Activated CD8-positive, alpha-beta T cell treated with anti-CD3 and anti-CD28 coated beads for 36 hours (primary cell): ENCODE data around the gene PRDM16. TPM values are rescaled to one million over a fixed set of nuclear protein-coding genes. Genes with fewer than 3 reads are reported as not detected.

Source experiments
- ATAC-seq: fragments of 200-7000 bp; cut with Tn5 transposase; one replicate; pipeline ENCODE4 v1.10.0; 2021; ENCODE audit warnings: mild to moderate bottlenecking, moderate library complexity
- CTCF ChIA-PET: fragments of 350-600 bp; sonication (Branson Sonifier 250); formaldehyde crosslinking; loops from one replicate; lab custom pipeline; 2021; ENCODE audit warnings: antibody characterized with exemption; lab: Charles Lee
- POLR2A ChIA-PET: fragments of 350-600 bp; sonication (Branson Sonifier 250); formaldehyde crosslinking; loops from one replicate; lab custom pipeline; 2021; ENCODE audit warnings: antibody characterized with exemption; lab: Charles Lee
- DNase-seq: peaks from one replicate; pipeline ENCODE4 v3.0.0-alpha.2; 2020
- H3K27ac Mint-ChIP-seq: one replicate; pipeline ENCODE4 v1.8.0; 2021; ENCODE audit warnings: mild to moderate bottlenecking, mixed read lengths
- H3K27me3 Mint-ChIP-seq: one replicate; pipeline ENCODE4 v1.8.0; 2021; ENCODE audit warnings: mixed read lengths
- H3K36me3 Mint-ChIP-seq: one replicate; pipeline ENCODE4 v1.8.0; 2021; ENCODE audit warnings: low read depth, mixed read lengths
- H3K4me1 Mint-ChIP-seq: one replicate; pipeline ENCODE4 v1.8.0; 2021; ENCODE audit warnings: low read depth, mixed read lengths
- H3K4me3 Mint-ChIP-seq: one replicate; pipeline ENCODE4 v1.8.0; 2021; ENCODE audit warnings: mild to moderate bottlenecking, moderate library complexity, mixed read lengths
- H3K9me3 Mint-ChIP-seq: one replicate; pipeline ENCODE4 v1.8.0; 2021; ENCODE audit warnings: mixed read lengths
- intact Hi-C: fragments of 100-400 bp; cut with micrococcal nuclease; formaldehyde crosslinking; loops from one replicate; pipeline ENCODE4 v1.10.0; 2022
- total RNA-seq, 2 experiments: library from RNA; stranded (reverse); gene quantifications; one replicate each; pipeline ENCODE4 v1.2.3, GENCODE V29; 2021
- TF ChIP-seq, protein P1 (sequence below): fragments of 200-600 bp; IDR thresholded peaks from one replicate; pipeline ENCODE4 v1.8.0; 2022; ENCODE audit warnings: antibody characterized with exemption, mild to moderate bottlenecking

PRDM16 gene
- total RNA-seq, 2 experiments from 2014 or later: 0.29 to 0.49 TPM

DNA sequence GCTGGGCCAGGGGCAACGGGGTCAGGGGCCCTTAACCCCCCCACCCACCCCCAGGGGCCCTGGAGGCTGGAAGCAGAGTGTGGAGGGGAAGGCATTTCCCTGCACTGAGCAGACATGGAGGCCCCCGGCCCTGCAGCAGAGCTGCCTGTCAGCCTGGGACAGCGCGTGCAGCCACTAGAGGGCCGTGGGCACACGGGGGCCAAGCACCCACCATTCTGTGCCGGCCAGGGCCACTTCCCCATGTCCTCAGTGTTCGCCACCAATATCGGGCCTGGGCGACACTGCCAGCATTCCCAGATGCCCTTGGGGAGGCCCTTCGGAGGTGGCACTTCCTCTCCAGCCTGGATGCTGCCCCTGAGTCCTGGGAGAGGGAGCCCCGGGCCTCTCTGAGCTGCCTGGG lies 362.3 kb downstream of the PRDM16 start:
- no peak for ATAC-seq
- no peaks in the 10 kb centered on the region for H3K4me1 Mint-ChIP-seq
- POLR2A ChIA-PET: no interaction called here

GRCh38 chr1:3431686-3432085 lies 362.7 kb downstream of the PRDM16 start:
- intact Hi-C loops: no loop called here
- no peaks in the 10 kb centered on the region for H3K4me1 Mint-ChIP-seq
- no peaks in the 10 kb centered on the region for H3K9me3 Mint-ChIP-seq
- ChIA-PET POLR2A (no interaction called here), CTCF (no interaction called here)
- no peaks in the 10 kb centered on the region for H3K27me3 Mint-ChIP-seq
- no peak for DNase-seq
- ATAC-seq: no peak
- H3K36me3 Mint-ChIP-seq: no peaks in the 10 kb centered on the region
- H3K27ac Mint-ChIP-seq: no peak overlapping the region
- TF ChIP-seq, protein P1, sequence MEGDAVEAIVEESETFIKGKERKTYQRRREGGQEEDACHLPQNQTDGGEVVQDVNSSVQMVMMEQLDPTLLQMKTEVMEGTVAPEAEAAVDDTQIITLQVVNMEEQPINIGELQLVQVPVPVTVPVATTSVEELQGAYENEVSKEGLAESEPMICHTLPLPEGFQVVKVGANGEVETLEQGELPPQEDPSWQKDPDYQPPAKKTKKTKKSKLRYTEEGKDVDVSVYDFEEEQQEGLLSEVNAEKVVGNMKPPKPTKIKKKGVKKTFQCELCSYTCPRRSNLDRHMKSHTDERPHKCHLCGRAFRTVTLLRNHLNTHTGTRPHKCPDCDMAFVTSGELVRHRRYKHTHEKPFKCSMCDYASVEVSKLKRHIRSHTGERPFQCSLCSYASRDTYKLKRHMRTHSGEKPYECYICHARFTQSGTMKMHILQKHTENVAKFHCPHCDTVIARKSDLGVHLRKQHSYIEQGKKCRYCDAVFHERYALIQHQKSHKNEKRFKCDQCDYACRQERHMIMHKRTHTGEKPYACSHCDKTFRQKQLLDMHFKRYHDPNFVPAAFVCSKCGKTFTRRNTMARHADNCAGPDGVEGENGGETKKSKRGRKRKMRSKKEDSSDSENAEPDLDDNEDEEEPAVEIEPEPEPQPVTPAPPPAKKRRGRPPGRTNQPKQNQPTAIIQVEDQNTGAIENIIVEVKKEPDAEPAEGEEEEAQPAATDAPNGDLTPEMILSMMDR: no peak
- H3K4me3 Mint-ChIP-seq: no peak overlapping the region

More for the DNA sequence above, 362.3 kb downstream of the PRDM16 start:
- no peak for DNase-seq
- CTCF ChIA-PET: no interaction called here
- H3K9me3 Mint-ChIP-seq: no peaks in the 10 kb centered on the region
- no peaks in the 10 kb centered on the region for H3K27me3 Mint-ChIP-seq
- H3K36me3 Mint-ChIP-seq: no peaks in the 10 kb centered on the region
- intact Hi-C loops: no loop called here
- TF ChIP-seq, protein P1: no peak
- no peak overlapping the region for H3K27ac Mint-ChIP-seq
- H3K4me3 Mint-ChIP-seq: no peak overlapping the region

- Mint-ChIP-seq H3K4me1 (no peaks in the 10 kb centered on the region), H3K27me3 (no peaks in the 10 kb centered on the region), H3K36me3 (no peaks in the 10 kb centered on the region), H3K9me3 (no peaks in the 10 kb centered on the region), H3K4me3 (no peak overlapping the region), H3K27ac (no peak overlapping the region)
- TF ChIP-seq, protein P1: no peak
- POLR2A ChIA-PET: no interaction called here
- intact Hi-C loops: no loop called here
- ATAC-seq (no peak), DNase-seq (no peak)
- CTCF ChIA-PET: no interaction called here
Measured at GRCh38 chr1:3432306-3432705, 363.3 kb downstream of the PRDM16 start.

DNA sequence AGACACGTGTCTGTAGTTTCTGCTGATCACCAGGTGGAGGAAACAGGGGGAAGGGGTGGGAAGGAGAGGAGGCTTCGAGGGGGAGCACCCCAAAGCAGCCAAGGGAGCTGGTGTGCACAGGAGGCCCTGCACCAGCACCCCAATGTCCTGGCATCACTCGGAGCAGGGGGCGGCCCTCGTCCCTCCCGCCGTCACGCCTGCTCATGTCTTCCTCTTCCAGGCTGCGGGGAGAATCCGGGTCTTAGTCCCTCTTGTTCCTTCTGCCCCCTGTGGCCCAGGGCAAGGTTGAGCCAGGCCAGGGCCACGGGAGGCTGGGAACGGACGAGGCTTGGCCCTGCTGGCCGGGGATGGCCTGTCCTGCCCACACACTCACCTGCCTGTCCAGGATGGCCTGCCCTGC lies 364.1 kb downstream of the PRDM16 start:
- intact Hi-C loops: no loop called here
- TF ChIP-seq, protein P1: no peak
- H3K36me3 Mint-ChIP-seq: no peaks in the 10 kb centered on the region
- ATAC-seq (no peak), DNase-seq (no peak)
- no peaks in the 10 kb centered on the region for H3K4me1 Mint-ChIP-seq
- H3K27ac Mint-ChIP-seq: no peak overlapping the region
- no peak overlapping the region for H3K4me3 Mint-ChIP-seq
- H3K9me3 Mint-ChIP-seq: no peaks in the 10 kb centered on the region
- ChIA-PET POLR2A (no interaction called here), CTCF (no interaction called here)
- H3K27me3 Mint-ChIP-seq: no peaks in the 10 kb centered on the region

GRCh38 chr1:3433596-3434320 lies 364.8 kb downstream of the PRDM16 start:
- H3K4me1 Mint-ChIP-seq: no peaks in the 10 kb centered on the region
- no peak for ATAC-seq
- H3K36me3 Mint-ChIP-seq: no peaks in the 10 kb centered on the region
- no peak for DNase-seq
- H3K27me3 Mint-ChIP-seq: no peaks in the 10 kb centered on the region
- intact Hi-C loops: no loop called here
- no peaks in the 10 kb centered on the region for H3K9me3 Mint-ChIP-seq
- TF ChIP-seq, protein P1: no peak
- no peak overlapping the region for H3K27ac Mint-ChIP-seq
- POLR2A ChIA-PET: no interaction called here
- H3K4me3 Mint-ChIP-seq: no peak overlapping the region
- CTCF ChIA-PET: interaction anchor here (1.0 kb wide), 1 partner anchor 19 kb away, joined by 3 read pairs; no protein-coding TSS in a partner anchor
